SK-N-SH (cell line): ENCODE data around the gene SIL1. TPM values are rescaled to one million over a fixed set of nuclear protein-coding genes. Genes with fewer than 3 reads are reported as not detected.

Experiments
- CTCF ChIA-PET: fragments of 300-600, 350-600 bp; formaldehyde crosslinking; extraction: SDS; loops from one replicate; lab custom pipeline; 2021; lab: Yijun Ruan, JAX
- POLR2A ChIA-PET: fragments of 350-600 bp; sonication (Branson Sonifier 250); formaldehyde crosslinking; extraction: SDS; loops from one replicate; lab custom pipeline; 2020; ENCODE audit warnings: antibody characterized with exemption, inconsistent platforms; lab: Yijun Ruan, JAX
- DNase-seq: peaks from one replicate; pipeline ENCODE4 v3.0.0; 2012
- H2AFZ ChIP-seq: fragments of 200-600 bp; sonication (generic); 2 replicates; pipeline ENCODE4 v1.8.1; 2016; ENCODE audit warnings: antibody characterized with exemption, mild to moderate bottlenecking, low read depth
- H3F3A ChIP-seq: fragments of 200-600 bp; sonication (generic); replicated peaks from 2 replicates; pipeline ENCODE3; 2016; ENCODE audit warnings: antibody characterized with exemption, mild to moderate bottlenecking; ENCODE audit not compliant: insufficient read depth
- H3K27ac ChIP-seq, 2 experiments: fragments of 200-500 bp in 1 of 2; fragments of 200-600 bp in 1 of 2; sonication (Bioruptor generic) in 1 of 2; sonication (generic), shearing (Covaris generic) in 1 of 2; 2 replicates each; pipeline versions ENCODE4 v1.5.1 to v1.6.1; 2014 to 2016; ENCODE audit warnings: low read depth in 2 of 2, inconsistent platforms in 1 of 2, low read length in 1 of 2, mild to moderate bottlenecking in 1 of 2, mixed read lengths in 1 of 2
- H3K27me3 ChIP-seq: fragments of 200-600 bp; sonication (generic), shearing (Covaris generic); 2 replicates; pipeline ENCODE4 v1.6.1; 2016; ENCODE audit warnings: mixed run types; ENCODE audit not compliant: insufficient read depth
- H3K36me3 ChIP-seq, 2 experiments: fragments of 200-500 bp in 1 of 2; fragments of 200-600 bp in 1 of 2; sonication (Bioruptor generic) in 1 of 2; sonication (generic) in 1 of 2; replicated peaks in 1 of 2; 2 replicates each; pipeline versions ENCODE3 to v1.5.1; 2014 to 2016; ENCODE audit warnings: low read length in 1 of 2, mild to moderate bottlenecking in 1 of 2; ENCODE audit not compliant: insufficient read depth in 2 of 2, control insufficient read depth in 1 of 2
- H3K4me1 ChIP-seq, 2 experiments: fragments of 200-500 bp in 1 of 2; fragments of 200-600 bp in 1 of 2; sonication (Bioruptor generic) in 1 of 2; sonication (generic), shearing (Covaris generic) in 1 of 2; 2 replicates each; pipeline versions ENCODE4 v1.5.1 to v1.6.1; 2014 to 2016; ENCODE audit warnings: low read depth in 1 of 2, low read length in 1 of 2, mixed run types in 1 of 2; ENCODE audit not compliant: insufficient read depth in 2 of 2, control insufficient read depth in 1 of 2
- H3K4me2 ChIP-seq: fragments of 200-600 bp; sonication (generic), shearing (Covaris generic); 2 replicates; pipeline ENCODE4 v1.6.1; 2017; ENCODE audit warnings: mixed run types
- H3K4me3 ChIP-seq, 2 experiments: fragments of 200-500 bp in 1 of 2; fragments of 200-600 bp in 1 of 2; sonication (Bioruptor generic) in 1 of 2; sonication (generic), shearing (Covaris generic) in 1 of 2; 2 replicates each; pipeline versions ENCODE4 v1.5.1 to v1.8.1; 2014 to 2016; ENCODE audit warnings: low read depth in 2 of 2, inconsistent platforms in 1 of 2, low read length in 1 of 2, mild to moderate bottlenecking in 1 of 2, mixed read lengths in 1 of 2, moderate library complexity in 1 of 2
- H3K79me2 ChIP-seq: fragments of 200-600 bp; sonication (generic); 2 replicates; pipeline ENCODE4 v1.8.1; 2017; ENCODE audit warnings: mild to moderate bottlenecking; ENCODE audit not compliant: insufficient read depth
- H3K9ac ChIP-seq: fragments of 200-600 bp; sonication (generic); 2 replicates; pipeline ENCODE4 v1.6.1; 2017; ENCODE audit warnings: mixed run types
- H3K9me2 ChIP-seq: fragments of 200-600 bp; sonication (generic); 2 replicates; pipeline ENCODE4 v1.6.1; 2017; ENCODE audit warnings: mixed run types
- H3K9me3 ChIP-seq: fragments of 200-600 bp; sonication (generic); 2 replicates; pipeline ENCODE4 v1.6.1; 2017; ENCODE audit warnings: mixed run types, mild to moderate bottlenecking, moderate library complexity
- H4K20me1 ChIP-seq: fragments of 200-600 bp; sonication (generic); 2 replicates; pipeline ENCODE4 v1.6.1; 2017; ENCODE audit warnings: mild to moderate bottlenecking, mixed run types; ENCODE audit not compliant: insufficient read depth
- ELF1 ChIP-seq: IDR thresholded peaks from 2 replicates; pipeline ENCODE4 v1.4.0; 2012
- FOSL2 ChIP-seq: IDR thresholded peaks from 2 replicates; pipeline ENCODE4 v1.4.0; 2012; ENCODE audit warnings: low read depth, mild to moderate bottlenecking, moderate library complexity, borderline replicate concordance
- FOXJ3 ChIP-seq: sonication (generic); formaldehyde crosslinking; IDR thresholded peaks from 2 replicates; pipeline ENCODE4 v1.5.1; 2020; ENCODE audit warnings: mild to moderate bottlenecking, missing genetic modification reagents
- FOXM1 ChIP-seq: IDR thresholded peaks from 2 replicates; pipeline ENCODE4 v1.4.0; 2012; ENCODE audit warnings: low read depth, mild to moderate bottlenecking
- GABPA ChIP-seq: IDR thresholded peaks from 2 replicates; pipeline ENCODE4 v1.4.0; 2012; ENCODE audit warnings: low read depth, mild to moderate bottlenecking
- JUND ChIP-seq: IDR thresholded peaks from 2 replicates; pipeline ENCODE4 v1.4.0; 2012
- MXI1 ChIP-seq: IDR thresholded peaks from 2 replicates; pipeline ENCODE4 v1.6.1; 2012; ENCODE audit warnings: mild to moderate bottlenecking, low read depth, low read length, improper control_type of control experiment
- NFIC ChIP-seq: IDR thresholded peaks from 2 replicates; pipeline ENCODE4 v1.4.0; 2012; ENCODE audit warnings: borderline replicate concordance
- NRF1 ChIP-seq: IDR thresholded peaks from 2 replicates; pipeline ENCODE4 v1.6.1; 2012; ENCODE audit warnings: low read depth, mild to moderate bottlenecking, low read length
- PBX3 ChIP-seq: IDR thresholded peaks from 2 replicates; pipeline ENCODE4; 2012
- RCOR1 ChIP-seq: fragments of 150-350 bp; IDR thresholded peaks from 2 replicates; pipeline ENCODE4 v1.6.1; 2017; ENCODE audit warnings: antibody characterized with exemption, low read length
- RXRA ChIP-seq: IDR thresholded peaks from 2 replicates; pipeline ENCODE4 v1.4.0; 2012; ENCODE audit warnings: low read depth, mild to moderate bottlenecking, borderline replicate concordance
- SIN3A ChIP-seq: IDR thresholded peaks from 2 replicates; pipeline ENCODE4 v1.6.1; 2012; ENCODE audit warnings: low read depth, mild to moderate bottlenecking, low read length, moderate library complexity, borderline replicate concordance
- TCF12 ChIP-seq: IDR thresholded peaks from 2 replicates; pipeline ENCODE4 v1.4.0; 2012
- YY1 ChIP-seq: IDR thresholded peaks from 2 replicates; pipeline ENCODE4 v1.4.0; 2012; ENCODE audit warnings: low read depth, mild to moderate bottlenecking
- WGBS: methylation state at CpG from one replicate; pipeline ENCODE4 v1.1.6; 2017; ENCODE audit warnings: low lambda C conversion rate; 5-methylcytosine and 5-hydroxymethylcytosine counted together
- polyA plus RNA-seq, 3 experiments: library from polyadenylated mRNA; depleted of rRNA; stranded (reverse); fragments of >200 nt; gene quantifications; 2 replicates each; pipeline ENCODE4 v1.2.3, GENCODE V29; 2012
- TF ChIP-seq, protein P1 (sequence below): IDR thresholded peaks from 2 replicates; pipeline ENCODE4 v1.6.1; 2012; ENCODE audit warnings: mild to moderate bottlenecking, low read depth, low read length, moderate library complexity
- TF ChIP-seq, protein P2 (sequence below): IDR thresholded peaks from 2 replicates; pipeline ENCODE4 v1.4.0; 2012; ENCODE audit warnings: low read depth, borderline replicate concordance
- TF ChIP-seq, protein P3 (sequence below): fragments of 200-600 bp; sonication (generic); IDR thresholded peaks from 2 replicates; pipeline ENCODE4 v1.6.1; 2017; ENCODE audit warnings: antibody characterized with exemption, mild to moderate bottlenecking, moderate library complexity

Gene SIL1
- polyA plus RNA-seq, 1 of the 3 experiments (the other 2 are of a cell fraction) = 25.9 TPM

GRCh38 chr5:139147483-139148087 lies 50.6 kb downstream of the SIL1 start:
- POLR2A ChIA-PET = interaction anchor here (0.9 to 1.4 kb wide), 2 partner anchors 9 to 197 kb away, joined by 3 to 4 read pairs; no protein-coding TSS in a partner anchor
- no peaks in the 10 kb centered on the region for H3K36me3 ChIP-seq
- 48% methylated on average over 2 of the region's 2 CpGs for WGBS
- TF ChIP-seq, protein P1, sequence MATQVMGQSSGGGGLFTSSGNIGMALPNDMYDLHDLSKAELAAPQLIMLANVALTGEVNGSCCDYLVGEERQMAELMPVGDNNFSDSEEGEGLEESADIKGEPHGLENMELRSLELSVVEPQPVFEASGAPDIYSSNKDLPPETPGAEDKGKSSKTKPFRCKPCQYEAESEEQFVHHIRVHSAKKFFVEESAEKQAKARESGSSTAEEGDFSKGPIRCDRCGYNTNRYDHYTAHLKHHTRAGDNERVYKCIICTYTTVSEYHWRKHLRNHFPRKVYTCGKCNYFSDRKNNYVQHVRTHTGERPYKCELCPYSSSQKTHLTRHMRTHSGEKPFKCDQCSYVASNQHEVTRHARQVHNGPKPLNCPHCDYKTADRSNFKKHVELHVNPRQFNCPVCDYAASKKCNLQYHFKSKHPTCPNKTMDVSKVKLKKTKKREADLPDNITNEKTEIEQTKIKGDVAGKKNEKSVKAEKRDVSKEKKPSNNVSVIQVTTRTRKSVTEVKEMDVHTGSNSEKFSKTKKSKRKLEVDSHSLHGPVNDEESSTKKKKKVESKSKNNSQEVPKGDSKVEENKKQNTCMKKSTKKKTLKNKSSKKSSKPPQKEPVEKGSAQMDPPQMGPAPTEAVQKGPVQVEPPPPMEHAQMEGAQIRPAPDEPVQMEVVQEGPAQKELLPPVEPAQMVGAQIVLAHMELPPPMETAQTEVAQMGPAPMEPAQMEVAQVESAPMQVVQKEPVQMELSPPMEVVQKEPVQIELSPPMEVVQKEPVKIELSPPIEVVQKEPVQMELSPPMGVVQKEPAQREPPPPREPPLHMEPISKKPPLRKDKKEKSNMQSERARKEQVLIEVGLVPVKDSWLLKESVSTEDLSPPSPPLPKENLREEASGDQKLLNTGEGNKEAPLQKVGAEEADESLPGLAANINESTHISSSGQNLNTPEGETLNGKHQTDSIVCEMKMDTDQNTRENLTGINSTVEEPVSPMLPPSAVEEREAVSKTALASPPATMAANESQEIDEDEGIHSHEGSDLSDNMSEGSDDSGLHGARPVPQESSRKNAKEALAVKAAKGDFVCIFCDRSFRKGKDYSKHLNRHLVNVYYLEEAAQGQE = no peak
- no peak for TF ChIP-seq TCF12
- TF ChIP-seq FOXJ3 (CRISPR knock-in tag) = 0 out of 2 replicates have a peak, but pooled peaks have one; percentile 35
- TF ChIP-seq ELF1 = no peak
- TF ChIP-seq GABPA = no peak
- TF ChIP-seq MXI1 = peak; percentile 70; the same call in 1 of the 2 replicates
- TF ChIP-seq RCOR1 = peak; percentile 38; the same call in 1 of the 2 replicates
- peak; percentile 8; the same call in 1 of the 2 replicates for TF ChIP-seq NFIC
- TF ChIP-seq, all 33 proteins: peak for 4
- H3K4me2 ChIP-seq = no peak overlapping the region
- H2AFZ ChIP-seq = no peak overlapping the region
- H3F3A ChIP-seq = peaks cover 15% of the 10 kb centered on the region
- H3K9me2 ChIP-seq = no peaks in the 10 kb centered on the region
- CTCF ChIA-PET = interaction anchor here (1.0 to 1.2 kb wide), 3 partner anchors 178 to 355 kb away, joined by 3 read pairs; no protein-coding TSS in a partner anchor
- peak overlapping the region in 1 of 2 experiments; percentile 75; a peak in 3 of 4 replicates for H3K27ac ChIP-seq
- no peaks in the 10 kb centered on the region for H3K27me3 ChIP-seq
- H3K4me3 ChIP-seq = no peak overlapping the region
- H4K20me1 ChIP-seq = no peaks in the 10 kb centered on the region
- DNase-seq = peak; percentile 65
- peaks cover 9 to 31% of the 10 kb centered on the region in 2 experiments; a peak in 3 of 4 replicates for H3K4me1 ChIP-seq
- H3K9ac ChIP-seq = no peak overlapping the region
- no peaks in the 10 kb centered on the region for H3K79me2 ChIP-seq
- H3K9me3 ChIP-seq = no peaks in the 10 kb centered on the region

- Histone ChIP-seq H3K9me3 (no peaks in the 10 kb centered on the region), H3K27me3 (no peaks in the 10 kb centered on the region), H3K9me2 (no peaks in the 10 kb centered on the region), H3K4me1 (peaks cover 9 to 30% of the 10 kb centered on the region in 2 experiments; a peak in 3 of 4 replicates), H3K27ac (peak overlapping the region in 1 of 2 experiments; percentile 66; a peak in 2 of 4 replicates), H3K4me2 (no peak overlapping the region), H3K36me3 (no peaks in the 10 kb centered on the region), H2AFZ (no peak overlapping the region), H3F3A (peaks cover 15% of the 10 kb centered on the region), H3K9ac (no peak overlapping the region), H3K79me2 (no peaks in the 10 kb centered on the region), H3K4me3 (no peak overlapping the region), H4K20me1 (no peaks in the 10 kb centered on the region)
- ChIA-PET POLR2A (no interaction called here), CTCF (interaction anchor here (1.1 to 1.2 kb wide), 2 partner anchors 201 to 354 kb away, joined by 3 read pairs; no protein-coding TSS in a partner anchor)
- no peak for TF ChIP-seq RCOR1
- TF ChIP-seq, protein P2, sequence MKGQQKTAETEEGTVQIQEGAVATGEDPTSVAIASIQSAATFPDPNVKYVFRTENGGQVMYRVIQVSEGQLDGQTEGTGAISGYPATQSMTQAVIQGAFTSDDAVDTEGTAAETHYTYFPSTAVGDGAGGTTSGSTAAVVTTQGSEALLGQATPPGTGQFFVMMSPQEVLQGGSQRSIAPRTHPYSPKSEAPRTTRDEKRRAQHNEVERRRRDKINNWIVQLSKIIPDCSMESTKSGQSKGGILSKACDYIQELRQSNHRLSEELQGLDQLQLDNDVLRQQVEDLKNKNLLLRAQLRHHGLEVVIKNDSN = no peak
- TF ChIP-seq MXI1 = no peak
- TF ChIP-seq TCF12 = no peak
- TF ChIP-seq SIN3A = no peak
- no peak for TF ChIP-seq PBX3
- TF ChIP-seq, protein P3, sequence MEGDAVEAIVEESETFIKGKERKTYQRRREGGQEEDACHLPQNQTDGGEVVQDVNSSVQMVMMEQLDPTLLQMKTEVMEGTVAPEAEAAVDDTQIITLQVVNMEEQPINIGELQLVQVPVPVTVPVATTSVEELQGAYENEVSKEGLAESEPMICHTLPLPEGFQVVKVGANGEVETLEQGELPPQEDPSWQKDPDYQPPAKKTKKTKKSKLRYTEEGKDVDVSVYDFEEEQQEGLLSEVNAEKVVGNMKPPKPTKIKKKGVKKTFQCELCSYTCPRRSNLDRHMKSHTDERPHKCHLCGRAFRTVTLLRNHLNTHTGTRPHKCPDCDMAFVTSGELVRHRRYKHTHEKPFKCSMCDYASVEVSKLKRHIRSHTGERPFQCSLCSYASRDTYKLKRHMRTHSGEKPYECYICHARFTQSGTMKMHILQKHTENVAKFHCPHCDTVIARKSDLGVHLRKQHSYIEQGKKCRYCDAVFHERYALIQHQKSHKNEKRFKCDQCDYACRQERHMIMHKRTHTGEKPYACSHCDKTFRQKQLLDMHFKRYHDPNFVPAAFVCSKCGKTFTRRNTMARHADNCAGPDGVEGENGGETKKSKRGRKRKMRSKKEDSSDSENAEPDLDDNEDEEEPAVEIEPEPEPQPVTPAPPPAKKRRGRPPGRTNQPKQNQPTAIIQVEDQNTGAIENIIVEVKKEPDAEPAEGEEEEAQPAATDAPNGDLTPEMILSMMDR = no peak
- TF ChIP-seq NRF1 = no peak
- TF ChIP-seq YY1 = no peak
- TF ChIP-seq FOSL2 = no peak
- TF ChIP-seq FOXM1 = no peak
- TF ChIP-seq RXRA = no peak
- no peak for TF ChIP-seq JUND
- WGBS = 83% methylated on average over 2 of the region's 2 CpGs
- DNase-seq = no peak
These were observed 51.2 kb downstream of the SIL1 start for GRCh38 chr5:139146809-139147482.
